ENCODE data around the gene TET2.

Gene TET2

GRCh38 chr4:105146276-105147015 lies at the start of gene TET2:
Gene TET2, plus strand, starts transcription at chr4:105146876. Its CDS starts 87,067 bp downstream, at chr4:105233943.
- peak; percentile 66 for DNase-seq (ENCODE audit: low spot score)

DNA sequence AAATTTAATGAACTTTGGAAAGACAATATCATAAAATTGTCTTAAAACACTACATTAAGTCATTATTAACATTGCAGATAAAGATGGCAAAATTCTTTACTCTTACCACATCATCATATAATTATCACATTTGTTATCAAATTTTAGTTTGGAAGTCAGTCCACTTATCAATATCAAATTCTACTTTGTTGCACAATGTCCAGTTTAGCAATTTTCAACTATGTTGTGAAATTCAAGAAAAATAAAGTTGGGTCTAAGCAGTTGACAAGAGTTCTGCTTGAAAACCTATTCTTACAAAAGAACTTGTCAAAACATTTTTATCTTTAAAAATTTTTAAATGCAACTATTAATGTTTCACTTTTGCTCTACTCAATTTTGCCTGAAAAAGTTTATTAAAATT lies 44.7 kb upstream of the TET2 start:
- no peak for DNase-seq (ENCODE audit: low spot score)

DNA sequence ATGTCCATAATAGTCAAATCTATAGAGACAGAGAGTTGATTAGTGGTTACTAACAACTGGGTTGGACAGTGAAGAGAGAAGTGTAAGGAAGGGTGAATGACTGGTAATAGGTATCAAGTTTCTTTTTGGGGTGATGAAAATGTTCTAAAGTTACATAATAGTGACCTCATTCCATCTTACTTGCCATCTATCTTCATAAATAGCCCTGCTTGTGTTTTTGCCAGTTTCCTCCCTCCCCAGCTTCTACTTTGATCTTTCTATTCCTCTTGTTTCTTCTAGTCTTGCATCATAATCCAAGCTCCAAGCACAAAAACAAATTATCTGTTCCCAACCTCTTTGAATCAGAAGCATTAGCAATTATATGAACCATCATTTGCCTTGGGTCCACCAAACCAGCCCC lies 40.2 kb upstream of the TET2 start:
- DNase-seq (ENCODE audit: low spot score): no peak

- no peak for DNase-seq (ENCODE audit: low spot score)
Observed at GRCh38 chr4:105107095-105107856, 39.4 kb upstream of the TET2 start.

DNA sequence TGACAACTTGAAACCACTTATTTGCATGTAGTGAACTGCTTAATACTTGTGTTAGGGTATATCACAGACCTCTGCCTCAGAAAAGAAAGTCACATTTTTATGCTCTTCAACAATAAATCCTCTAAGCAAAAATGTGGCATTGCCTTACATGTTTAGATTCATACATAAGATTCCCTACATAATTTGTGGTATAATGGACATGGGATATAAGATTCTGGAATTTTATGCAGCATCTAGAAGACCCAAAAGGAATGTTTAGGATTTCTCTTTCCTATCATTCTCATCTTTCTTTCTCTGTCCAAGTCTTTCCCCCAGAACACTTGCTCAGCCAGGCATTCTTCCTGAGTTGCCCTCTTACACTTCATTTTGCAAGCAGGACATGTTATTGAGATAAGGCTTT lies 37.7 kb upstream of the TET2 start:
- DNase-seq (ENCODE audit: low spot score): no peak

- DNase-seq (ENCODE audit: low spot score): no peak
Observed at GRCh38 chr4:105112274-105112673, 34.4 kb upstream of the TET2 start.

- DNase-seq (ENCODE audit: low spot score): no peak
Observed at GRCh38 chr4:105113800-105114199, 32.9 kb upstream of the TET2 start.

DNA sequence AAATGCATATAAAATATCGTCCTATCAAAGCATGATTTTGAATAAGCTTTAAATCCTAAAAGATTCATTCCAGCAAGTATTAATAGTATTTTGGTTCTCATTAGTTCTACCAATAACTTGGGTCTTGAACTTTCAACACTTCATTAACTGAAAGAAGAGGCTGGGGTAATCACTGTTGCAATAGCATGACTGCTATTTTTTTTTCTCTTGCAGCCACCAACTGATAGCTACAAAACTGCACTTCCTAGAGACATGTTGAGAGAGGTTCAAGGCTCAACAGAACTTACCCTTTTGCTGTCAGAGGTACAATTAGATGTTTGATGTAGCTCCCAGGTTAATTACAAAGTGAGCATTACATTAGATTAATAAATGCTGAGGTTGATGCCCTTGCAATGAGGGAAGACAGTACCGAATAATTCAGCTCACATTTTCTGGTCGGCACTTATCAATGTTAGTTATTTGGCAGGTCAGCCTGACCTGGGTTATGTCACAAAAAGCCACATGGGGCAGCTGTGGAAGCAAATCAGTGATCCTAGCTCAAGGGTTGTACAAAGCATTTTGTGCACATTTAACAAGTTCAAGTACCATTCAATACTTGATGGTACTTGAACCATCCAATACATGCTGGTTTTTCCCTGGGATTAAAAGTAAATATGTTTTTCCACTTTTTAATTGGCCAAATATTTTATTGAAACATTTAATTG lies 29.9 kb upstream of the TET2 start:
- no peak for DNase-seq (ENCODE audit: low spot score)

- DNase-seq (ENCODE audit: low spot score): no peak
Observed at GRCh38 chr4:105119356-105119755, 27.3 kb upstream of the TET2 start.

DNA sequence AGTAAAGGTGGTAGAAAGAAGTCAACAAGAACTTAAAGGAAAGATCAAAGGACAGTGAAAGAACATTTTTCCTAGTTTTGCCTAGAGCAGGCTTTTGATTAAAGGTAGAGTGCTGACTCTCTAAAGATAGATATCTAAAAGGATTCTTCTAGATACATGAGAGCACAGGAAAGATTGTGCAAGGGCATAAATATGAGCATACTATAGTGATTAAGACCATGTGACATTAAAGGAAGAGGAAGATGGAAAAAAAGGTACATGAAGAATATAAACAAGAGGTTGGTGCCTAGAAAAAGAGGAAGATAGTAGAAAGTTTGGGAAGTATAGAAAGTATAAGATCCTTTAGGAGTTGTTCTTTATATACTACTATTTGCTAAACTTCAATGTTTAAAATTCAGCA lies 26.1 kb upstream of the TET2 start:
- DNase-seq (ENCODE audit: low spot score): no peak

- no peak for DNase-seq (ENCODE audit: low spot score)
Observed at GRCh38 chr4:105122350-105122749, 24.3 kb upstream of the TET2 start.

- no peak for DNase-seq (ENCODE audit: low spot score)
Observed at GRCh38 chr4:105126311-105127169, 20.1 kb upstream of the TET2 start.

DNA sequence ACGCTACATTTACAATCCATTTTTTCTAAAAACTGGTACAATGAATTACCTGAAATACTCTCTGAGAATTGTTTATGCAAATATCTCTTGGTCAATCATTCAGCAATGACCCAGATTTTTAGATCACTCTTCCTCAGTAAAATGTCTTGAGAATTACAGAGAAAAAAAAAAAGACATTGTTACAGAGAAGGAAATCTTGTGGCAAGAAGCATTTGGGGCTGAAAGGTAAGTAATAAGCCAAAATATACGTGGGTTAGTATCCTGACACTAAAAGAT lies 19.6 kb upstream of the TET2 start:
- no peak for DNase-seq (ENCODE audit: low spot score)

GRCh38 chr4:105128208-105128607 lies 18.5 kb upstream of the TET2 start:
- no peak for DNase-seq (ENCODE audit: low spot score)

DNA sequence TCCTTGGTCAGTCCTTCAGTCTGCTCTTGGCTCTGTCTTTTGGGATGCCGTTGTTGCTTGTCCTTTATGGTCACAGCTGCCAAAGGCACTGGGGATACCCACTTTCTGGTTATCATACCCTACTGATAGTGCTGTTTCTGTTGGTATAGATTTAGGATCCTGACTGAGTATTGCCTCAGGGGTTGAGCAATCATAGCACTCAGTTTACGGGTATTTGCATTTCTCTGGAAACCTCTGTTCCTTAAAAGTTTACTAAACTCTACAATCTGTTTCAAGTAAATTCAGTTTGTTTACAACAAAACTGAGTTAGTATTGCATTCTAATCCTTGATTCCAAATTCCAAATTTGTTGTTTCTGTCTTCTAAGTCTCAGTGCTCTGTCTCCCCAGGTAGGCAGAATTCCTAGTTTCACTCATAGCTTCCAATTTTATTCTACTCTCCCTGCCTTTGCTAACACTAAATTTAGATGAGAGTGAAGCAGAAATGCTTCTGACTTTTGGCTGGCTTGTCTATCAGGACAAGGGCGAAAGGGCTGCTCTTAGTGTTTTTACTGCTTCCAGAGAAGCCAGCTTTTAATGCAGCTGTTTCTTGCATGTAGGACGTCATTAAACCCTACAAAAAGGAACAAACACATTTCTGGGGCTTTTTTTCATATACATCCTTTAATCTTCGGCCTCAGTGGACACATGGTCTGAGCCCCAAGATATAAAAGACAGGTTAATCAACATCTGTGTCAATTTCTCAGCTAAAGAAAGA lies 17.2 kb upstream of the TET2 start:
- no peak for DNase-seq (ENCODE audit: low spot score)

DNA sequence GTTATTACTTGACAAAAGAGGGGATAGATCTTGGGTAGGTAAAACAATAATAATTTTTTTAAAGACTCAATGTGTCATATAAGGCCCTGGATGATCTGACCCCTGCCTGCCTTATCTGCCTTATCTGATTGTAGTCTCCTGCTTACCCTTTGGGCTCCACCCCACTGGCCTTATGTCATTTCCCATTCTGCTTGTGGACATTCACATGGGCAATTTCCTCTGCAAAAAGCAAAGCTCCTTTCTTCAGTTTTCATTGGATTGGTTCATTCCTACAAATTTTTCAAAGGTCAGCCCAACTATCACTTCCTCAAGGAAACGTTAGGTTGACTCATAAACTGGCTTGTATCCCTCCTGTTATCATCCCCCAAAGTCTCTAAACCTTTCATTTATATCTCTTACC lies 15.7 kb upstream of the TET2 start:
- DNase-seq (ENCODE audit: low spot score): no peak

GRCh38 chr4:105133976-105134375 lies 12.7 kb upstream of the TET2 start:
- peak; percentile 63 for DNase-seq (ENCODE audit: low spot score)

DNA sequence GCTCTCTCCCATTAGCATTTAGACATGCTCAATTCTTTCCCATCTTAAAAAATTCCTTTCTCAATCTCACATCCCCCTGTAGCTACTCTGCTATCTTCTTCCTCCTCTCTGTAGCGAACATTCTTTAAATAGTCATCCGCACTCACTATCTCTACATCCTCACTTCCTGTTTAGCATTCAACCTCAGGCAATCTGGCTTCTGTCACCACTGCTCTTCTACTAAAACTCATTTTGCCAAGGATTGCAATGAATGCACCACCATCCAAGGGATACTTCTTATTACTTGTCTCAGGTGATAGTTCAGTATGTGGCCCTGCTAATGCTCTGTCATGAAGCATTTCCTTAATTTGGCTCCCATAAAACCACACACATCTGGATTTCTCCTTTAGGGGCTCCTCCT lies 10.9 kb upstream of the TET2 start:
- no peak for DNase-seq (ENCODE audit: low spot score)

GRCh38 chr4:105137121-105137875 lies 9.4 kb upstream of the TET2 start:
- no peak for DNase-seq (ENCODE audit: low spot score)

DNA sequence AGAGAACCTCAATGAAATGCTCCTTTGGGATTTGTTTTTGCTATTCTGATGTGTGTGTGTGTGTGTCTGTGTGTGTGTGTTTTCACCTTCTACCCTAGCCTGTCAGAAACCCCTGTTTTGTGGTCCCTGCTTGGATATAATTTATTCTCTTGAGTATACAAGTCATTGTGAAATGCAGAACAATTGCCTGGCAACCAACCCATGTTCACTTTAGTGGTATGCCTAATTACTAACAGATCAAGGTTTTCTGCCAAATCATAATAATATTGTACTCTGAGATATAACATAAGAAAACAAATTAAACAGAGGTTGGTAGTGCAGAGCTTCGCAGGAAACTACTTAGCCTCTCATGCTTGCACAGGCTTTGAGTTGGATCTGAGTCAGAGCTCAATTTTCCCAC lies 7.0 kb upstream of the TET2 start:
- no peak for DNase-seq (ENCODE audit: low spot score)

Measured in COLO829 (cell line).